GM23338 (cell line): Measurements from ENCODE around the gene DIPK1A.

Experiments
- EZH2 ChIP-seq: fragments of 200-600 bp; sonication (generic); IDR thresholded peaks from one replicate; pipeline ENCODE4 v1.8.0; 2017; ENCODE audit warnings: antibody characterized with exemption, mild to moderate bottlenecking, low read depth; ENCODE audit not compliant: unreplicated experiment
- JUNB ChIP-seq: IDR thresholded peaks from one replicate; pipeline ENCODE4 v1.6.1; 2016; ENCODE audit warnings: antibody characterized with exemption; ENCODE audit not compliant: unreplicated experiment
- POLR2AphosphoS5 ChIP-seq: IDR thresholded peaks from 2 replicates; pipeline ENCODE4 v1.6.1; 2016; ENCODE audit warnings: antibody characterized with exemption, low read depth
- STAT1 ChIP-seq: IDR thresholded peaks from one replicate; pipeline ENCODE4 v1.6.1; 2016; ENCODE audit warnings: antibody characterized with exemption; ENCODE audit not compliant: unreplicated experiment
- TF ChIP-seq, protein P1 (sequence below), 2 experiments: fragments of 200-600 bp in 1 of 2; sonication (generic) in 1 of 2; conservative IDR thresholded peaks; 2 replicates each; pipeline versions ENCODE4 v1.5.1 to v1.6.1; 2016 to 2017; ENCODE audit warnings: antibody characterized with exemption in 2 of 2, low read depth in 2 of 2, mild to moderate bottlenecking in 2 of 2, moderate library complexity in 1 of 2
- TF ChIP-seq, protein P2 (sequence below): fragments of 250-450 bp; sonication (Bioruptor Pico); IDR thresholded peaks from 2 replicates; pipeline ENCODE4 v1.5.0; 2020; ENCODE audit warnings: mild to moderate bottlenecking, moderate library complexity
- TF ChIP-seq, protein P3 (sequence below): IDR thresholded peaks from one replicate; pipeline ENCODE4 v1.6.1; 2018; ENCODE audit warnings: antibody characterized with exemption; ENCODE audit not compliant: unreplicated experiment
- TF ChIP-seq, protein P4 (sequence below): IDR thresholded peaks from 2 replicates; pipeline ENCODE4 v1.6.1; 2016; ENCODE audit warnings: antibody characterized with exemption

DNA sequence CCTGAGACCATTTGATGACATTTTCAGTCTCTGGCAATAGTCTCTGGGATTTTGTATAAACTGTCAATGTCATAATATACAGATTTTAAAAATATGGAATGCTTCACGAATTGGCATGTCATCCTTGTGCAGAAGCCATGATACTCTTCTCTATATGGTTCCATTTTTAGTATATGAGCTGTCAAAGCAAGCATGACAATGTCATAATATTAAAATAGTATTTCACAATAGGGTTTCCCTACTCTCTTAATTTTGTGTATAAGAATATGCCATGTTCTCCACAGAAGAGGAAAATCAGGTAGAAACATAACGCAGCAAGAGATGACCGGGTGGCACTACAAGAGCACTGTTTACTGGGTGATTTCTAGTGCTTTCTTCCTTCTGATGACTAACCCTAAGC, 8.3 kb upstream of the DIPK1A start:
- TF ChIP-seq EZH2: no peak
- TF ChIP-seq, protein P1, sequence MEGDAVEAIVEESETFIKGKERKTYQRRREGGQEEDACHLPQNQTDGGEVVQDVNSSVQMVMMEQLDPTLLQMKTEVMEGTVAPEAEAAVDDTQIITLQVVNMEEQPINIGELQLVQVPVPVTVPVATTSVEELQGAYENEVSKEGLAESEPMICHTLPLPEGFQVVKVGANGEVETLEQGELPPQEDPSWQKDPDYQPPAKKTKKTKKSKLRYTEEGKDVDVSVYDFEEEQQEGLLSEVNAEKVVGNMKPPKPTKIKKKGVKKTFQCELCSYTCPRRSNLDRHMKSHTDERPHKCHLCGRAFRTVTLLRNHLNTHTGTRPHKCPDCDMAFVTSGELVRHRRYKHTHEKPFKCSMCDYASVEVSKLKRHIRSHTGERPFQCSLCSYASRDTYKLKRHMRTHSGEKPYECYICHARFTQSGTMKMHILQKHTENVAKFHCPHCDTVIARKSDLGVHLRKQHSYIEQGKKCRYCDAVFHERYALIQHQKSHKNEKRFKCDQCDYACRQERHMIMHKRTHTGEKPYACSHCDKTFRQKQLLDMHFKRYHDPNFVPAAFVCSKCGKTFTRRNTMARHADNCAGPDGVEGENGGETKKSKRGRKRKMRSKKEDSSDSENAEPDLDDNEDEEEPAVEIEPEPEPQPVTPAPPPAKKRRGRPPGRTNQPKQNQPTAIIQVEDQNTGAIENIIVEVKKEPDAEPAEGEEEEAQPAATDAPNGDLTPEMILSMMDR (conservative IDR thresholded peaks at IDR 0.05; ENCODE audit: low read depth in 2 of 2): no peak
- TF ChIP-seq, protein P2, sequence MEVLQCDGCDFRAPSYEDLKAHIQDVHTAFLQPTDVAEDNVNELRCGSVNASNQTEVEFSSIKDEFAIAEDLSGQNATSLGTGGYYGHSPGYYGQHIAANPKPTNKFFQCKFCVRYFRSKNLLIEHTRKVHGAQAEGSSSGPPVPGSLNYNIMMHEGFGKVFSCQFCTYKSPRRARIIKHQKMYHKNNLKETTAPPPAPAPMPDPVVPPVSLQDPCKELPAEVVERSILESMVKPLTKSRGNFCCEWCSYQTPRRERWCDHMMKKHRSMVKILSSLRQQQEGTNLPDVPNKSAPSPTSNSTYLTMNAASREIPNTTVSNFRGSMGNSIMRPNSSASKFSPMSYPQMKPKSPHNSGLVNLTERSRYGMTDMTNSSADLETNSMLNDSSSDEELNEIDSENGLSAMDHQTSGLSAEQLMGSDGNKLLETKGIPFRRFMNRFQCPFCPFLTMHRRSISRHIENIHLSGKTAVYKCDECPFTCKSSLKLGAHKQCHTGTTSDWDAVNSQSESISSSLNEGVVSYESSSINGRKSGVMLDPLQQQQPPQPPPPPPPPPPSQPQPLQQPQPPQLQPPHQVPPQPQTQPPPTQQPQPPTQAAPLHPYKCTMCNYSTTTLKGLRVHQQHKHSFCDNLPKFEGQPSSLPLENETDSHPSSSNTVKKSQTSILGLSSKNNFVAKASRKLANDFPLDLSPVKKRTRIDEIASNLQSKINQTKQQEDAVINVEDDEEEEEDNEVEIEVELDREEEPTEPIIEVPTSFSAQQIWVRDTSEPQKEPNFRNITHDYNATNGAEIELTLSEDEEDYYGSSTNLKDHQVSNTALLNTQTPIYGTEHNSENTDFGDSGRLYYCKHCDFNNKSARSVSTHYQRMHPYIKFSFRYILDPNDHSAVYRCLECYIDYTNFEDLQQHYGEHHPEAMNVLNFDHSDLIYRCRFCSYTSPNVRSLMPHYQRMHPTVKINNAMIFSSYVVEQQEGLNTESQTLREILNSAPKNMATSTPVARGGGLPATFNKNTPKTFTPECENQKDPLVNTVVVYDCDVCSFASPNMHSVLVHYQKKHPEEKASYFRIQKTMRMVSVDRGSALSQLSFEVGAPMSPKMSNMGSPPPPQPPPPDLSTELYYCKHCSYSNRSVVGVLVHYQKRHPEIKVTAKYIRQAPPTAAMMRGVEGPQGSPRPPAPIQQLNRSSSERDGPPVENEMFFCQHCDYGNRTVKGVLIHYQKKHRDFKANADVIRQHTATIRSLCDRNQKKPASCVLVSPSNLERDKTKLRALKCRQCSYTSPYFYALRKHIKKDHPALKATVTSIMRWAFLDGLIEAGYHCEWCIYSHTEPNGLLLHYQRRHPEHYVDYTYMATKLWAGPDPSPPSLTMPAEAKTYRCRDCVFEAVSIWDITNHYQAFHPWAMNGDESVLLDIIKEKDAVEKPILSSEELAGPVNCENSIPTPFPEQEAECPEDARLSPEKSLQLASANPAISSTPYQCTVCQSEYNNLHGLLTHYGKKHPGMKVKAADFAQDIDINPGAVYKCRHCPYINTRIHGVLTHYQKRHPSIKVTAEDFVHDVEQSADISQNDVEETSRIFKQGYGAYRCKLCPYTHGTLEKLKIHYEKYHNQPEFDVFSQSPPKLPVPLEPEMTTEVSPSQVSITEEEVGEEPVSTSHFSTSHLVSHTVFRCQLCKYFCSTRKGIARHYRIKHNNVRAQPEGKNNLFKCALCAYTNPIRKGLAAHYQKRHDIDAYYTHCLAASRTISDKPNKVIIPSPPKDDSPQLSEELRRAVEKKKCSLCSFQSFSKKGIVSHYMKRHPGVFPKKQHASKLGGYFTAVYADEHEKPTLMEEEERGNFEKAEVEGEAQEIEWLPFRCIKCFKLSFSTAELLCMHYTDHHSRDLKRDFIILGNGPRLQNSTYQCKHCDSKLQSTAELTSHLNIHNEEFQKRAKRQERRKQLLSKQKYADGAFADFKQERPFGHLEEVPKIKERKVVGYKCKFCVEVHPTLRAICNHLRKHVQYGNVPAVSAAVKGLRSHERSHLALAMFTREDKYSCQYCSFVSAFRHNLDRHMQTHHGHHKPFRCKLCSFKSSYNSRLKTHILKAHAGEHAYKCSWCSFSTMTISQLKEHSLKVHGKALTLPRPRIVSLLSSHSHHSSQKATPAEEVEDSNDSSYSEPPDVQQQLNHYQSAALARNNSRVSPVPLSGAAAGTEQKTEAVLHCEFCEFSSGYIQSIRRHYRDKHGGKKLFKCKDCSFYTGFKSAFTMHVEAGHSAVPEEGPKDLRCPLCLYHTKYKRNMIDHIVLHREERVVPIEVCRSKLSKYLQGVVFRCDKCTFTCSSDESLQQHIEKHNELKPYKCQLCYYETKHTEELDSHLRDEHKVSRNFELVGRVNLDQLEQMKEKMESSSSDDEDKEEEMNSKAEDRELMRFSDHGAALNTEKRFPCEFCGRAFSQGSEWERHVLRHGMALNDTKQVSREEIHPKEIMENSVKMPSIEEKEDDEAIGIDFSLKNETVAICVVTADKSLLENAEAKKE (CRISPR knock-in tag): no peak
- TF ChIP-seq STAT1: no peak
- no peak for TF ChIP-seq POLR2AphosphoS5
- TF ChIP-seq, protein P3, sequence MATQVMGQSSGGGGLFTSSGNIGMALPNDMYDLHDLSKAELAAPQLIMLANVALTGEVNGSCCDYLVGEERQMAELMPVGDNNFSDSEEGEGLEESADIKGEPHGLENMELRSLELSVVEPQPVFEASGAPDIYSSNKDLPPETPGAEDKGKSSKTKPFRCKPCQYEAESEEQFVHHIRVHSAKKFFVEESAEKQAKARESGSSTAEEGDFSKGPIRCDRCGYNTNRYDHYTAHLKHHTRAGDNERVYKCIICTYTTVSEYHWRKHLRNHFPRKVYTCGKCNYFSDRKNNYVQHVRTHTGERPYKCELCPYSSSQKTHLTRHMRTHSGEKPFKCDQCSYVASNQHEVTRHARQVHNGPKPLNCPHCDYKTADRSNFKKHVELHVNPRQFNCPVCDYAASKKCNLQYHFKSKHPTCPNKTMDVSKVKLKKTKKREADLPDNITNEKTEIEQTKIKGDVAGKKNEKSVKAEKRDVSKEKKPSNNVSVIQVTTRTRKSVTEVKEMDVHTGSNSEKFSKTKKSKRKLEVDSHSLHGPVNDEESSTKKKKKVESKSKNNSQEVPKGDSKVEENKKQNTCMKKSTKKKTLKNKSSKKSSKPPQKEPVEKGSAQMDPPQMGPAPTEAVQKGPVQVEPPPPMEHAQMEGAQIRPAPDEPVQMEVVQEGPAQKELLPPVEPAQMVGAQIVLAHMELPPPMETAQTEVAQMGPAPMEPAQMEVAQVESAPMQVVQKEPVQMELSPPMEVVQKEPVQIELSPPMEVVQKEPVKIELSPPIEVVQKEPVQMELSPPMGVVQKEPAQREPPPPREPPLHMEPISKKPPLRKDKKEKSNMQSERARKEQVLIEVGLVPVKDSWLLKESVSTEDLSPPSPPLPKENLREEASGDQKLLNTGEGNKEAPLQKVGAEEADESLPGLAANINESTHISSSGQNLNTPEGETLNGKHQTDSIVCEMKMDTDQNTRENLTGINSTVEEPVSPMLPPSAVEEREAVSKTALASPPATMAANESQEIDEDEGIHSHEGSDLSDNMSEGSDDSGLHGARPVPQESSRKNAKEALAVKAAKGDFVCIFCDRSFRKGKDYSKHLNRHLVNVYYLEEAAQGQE: no peak
- TF ChIP-seq, protein P4, sequence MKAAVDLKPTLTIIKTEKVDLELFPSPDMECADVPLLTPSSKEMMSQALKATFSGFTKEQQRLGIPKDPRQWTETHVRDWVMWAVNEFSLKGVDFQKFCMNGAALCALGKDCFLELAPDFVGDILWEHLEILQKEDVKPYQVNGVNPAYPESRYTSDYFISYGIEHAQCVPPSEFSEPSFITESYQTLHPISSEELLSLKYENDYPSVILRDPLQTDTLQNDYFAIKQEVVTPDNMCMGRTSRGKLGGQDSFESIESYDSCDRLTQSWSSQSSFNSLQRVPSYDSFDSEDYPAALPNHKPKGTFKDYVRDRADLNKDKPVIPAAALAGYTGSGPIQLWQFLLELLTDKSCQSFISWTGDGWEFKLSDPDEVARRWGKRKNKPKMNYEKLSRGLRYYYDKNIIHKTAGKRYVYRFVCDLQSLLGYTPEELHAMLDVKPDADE: no peak
- no peak for TF ChIP-seq JUNB
